Activated gamma-delta T cell treated with Interleukin-2 at 50 U/mL for 16 hours (primary cell): ENCODE results near the gene USP6.
"Not testable (repeated sequence)": the region's sequence is repeated elsewhere in the genome, so short reads cannot be mapped to it uniquely, and the experiment has no call there.

Experiments used
- DNase-seq: peaks from one replicate; pipeline ENCODE4 v3.0.0-alpha.2; 2020

Gene USP6

DNA sequence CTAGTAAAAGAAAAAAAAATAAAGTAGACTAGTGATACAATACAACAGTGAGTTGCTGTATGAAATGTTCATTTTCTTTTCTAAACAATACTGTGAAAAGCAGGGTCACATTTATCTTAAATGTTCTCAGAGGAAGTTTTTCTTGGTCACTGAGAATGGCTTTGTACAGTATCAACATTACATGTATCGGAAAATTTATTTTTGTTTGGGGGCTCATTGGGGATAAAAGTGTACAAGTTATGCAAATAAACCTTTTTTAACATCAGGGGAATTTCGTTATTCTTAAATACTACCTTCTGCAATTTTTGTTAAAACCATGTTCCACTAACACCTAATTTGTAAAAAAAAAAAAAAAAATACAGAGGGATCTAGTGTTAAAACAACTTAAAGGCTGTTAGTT, 84.5 kb downstream of the USP6 start:
- no peak for DNase-seq

GRCh38 chr17:5201011-5201410, 85.2 kb downstream of the USP6 start:
- DNase-seq = no peak

- no peak for DNase-seq
Observed at GRCh38 chr17:5203178-5203907, 87.5 kb downstream of the USP6 start.

DNA sequence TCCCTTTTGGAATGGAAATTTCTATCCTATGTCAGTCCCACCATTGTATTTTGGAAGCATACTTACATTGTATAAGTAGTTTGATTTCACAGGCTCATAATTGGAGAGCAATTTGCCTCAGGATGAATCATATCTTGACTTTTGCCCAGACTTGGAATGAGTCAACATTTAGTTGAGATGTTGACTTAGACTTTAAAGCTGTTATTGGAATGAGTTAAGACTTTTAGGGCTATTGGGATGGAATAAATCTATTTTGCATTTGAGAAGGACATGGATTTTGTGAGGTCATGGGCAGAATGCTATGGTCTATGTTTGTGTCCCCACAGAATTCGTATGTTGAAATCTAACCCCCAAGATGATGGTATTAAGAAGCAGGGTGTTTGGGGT, 88.1 kb downstream of the USP6 start:
- no peak for DNase-seq

GRCh38 chr17:5209396-5209795, 93.6 kb downstream of the USP6 start:
- no peak for DNase-seq

GRCh38 chr17:5210091-5210490, 94.3 kb downstream of the USP6 start:
- no peak for DNase-seq

DNA sequence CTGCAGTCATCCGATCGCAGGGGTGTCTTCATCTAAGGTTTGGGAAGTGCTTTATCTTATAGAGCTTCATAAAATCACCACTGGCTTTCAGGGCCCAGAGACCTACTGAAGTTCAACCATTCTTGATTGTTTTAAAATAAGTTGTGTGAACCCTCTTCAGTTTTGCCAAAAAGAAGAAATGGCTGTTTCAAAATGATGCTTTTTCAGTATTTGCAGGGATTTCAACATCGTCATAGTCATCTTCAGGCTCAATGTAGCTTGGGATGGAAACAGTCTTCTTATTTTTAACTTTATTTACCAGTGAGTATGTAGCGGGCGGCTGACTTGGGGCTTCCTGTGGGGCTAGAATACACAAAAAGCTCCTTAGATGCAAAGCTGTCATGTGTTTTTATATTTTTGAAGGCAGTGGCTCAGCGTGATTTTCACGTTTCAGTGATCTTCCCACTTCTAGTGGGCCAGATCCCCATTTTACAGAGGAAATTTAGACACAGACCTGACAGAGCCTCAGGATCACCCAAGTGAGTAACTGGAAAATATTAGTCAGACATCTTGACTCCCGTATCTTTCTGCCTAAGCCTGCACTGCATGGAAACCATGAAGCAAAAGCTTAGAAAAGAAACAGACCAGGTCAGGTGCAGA, 94.9 kb downstream of the USP6 start:
- DNase-seq = no peak

- no peak for DNase-seq
Observed at GRCh38 chr17:5211458-5211857, 95.6 kb downstream of the USP6 start.

GRCh38 chr17:5217562-5217961, 101.7 kb downstream of the USP6 start:
- DNase-seq = not testable (repeated sequence)

- DNase-seq = no peak
Observed at GRCh38 chr17:5219536-5219935, 103.7 kb downstream of the USP6 start.

GRCh38 chr17:5220074-5220473, 104.2 kb downstream of the USP6 start:
- no peak for DNase-seq

- not testable (repeated sequence) for DNase-seq
Observed at GRCh38 chr17:5221912-5222311, 106.1 kb downstream of the USP6 start.
